Stimulated activated CD8-positive, alpha-beta memory T cell treated with anti-CD3 and anti-CD28 coated beads, Interleukin-15, amount 100 ng/mL, for 24 hours (primary cell): ENCODE data around the gene CEP76.
"Not testable (repeated sequence)": the region's sequence is repeated elsewhere in the genome, so short reads cannot be mapped to it uniquely, and the experiment has no call there.

ENCODE experiments used
- DNase-seq: peaks from one replicate; pipeline ENCODE4 v3.0.0-alpha.2; 2020; ENCODE audit warnings: low read depth

The CEP76 gene

GRCh38 chr18:12645254-12645653, 57.3 kb downstream of the CEP76 start:
- no peak for DNase-seq

GRCh38 chr18:12643756-12644155, 58.8 kb downstream of the CEP76 start:
- DNase-seq = not testable (repeated sequence)

- DNase-seq = no peak
Measured at GRCh38 chr18:12640881-12641200, 61.7 kb downstream of the CEP76 start.

GRCh38 chr18:12639990-12640880, 62.3 kb downstream of the CEP76 start:
- DNase-seq = no peak

- DNase-seq = no peak
Measured at GRCh38 chr18:12638644-12639124, 63.8 kb downstream of the CEP76 start.

GRCh38 chr18:12637901-12638643, 64.5 kb downstream of the CEP76 start:
- DNase-seq = no peak

- DNase-seq = no peak
Measured at GRCh38 chr18:12637393-12637792, 65.1 kb downstream of the CEP76 start.

GRCh38 chr18:12631831-12632477, 70.6 kb downstream of the CEP76 start:
- DNase-seq = no peak

- no peak for DNase-seq
Measured at GRCh38 chr18:12630136-12630535, 72.4 kb downstream of the CEP76 start.

GRCh38 chr18:12628706-12629702, 73.5 kb downstream of the CEP76 start:
- DNase-seq = no peak

- not testable (repeated sequence) for DNase-seq
Measured at GRCh38 chr18:12627199-12627598, 75.3 kb downstream of the CEP76 start.

GRCh38 chr18:12625241-12625640, 77.3 kb downstream of the CEP76 start:
- no peak for DNase-seq
